GM23248 (cell line): Measurements from ENCODE around the gene SLC25A21. TPM values are rescaled to one million over a fixed set of nuclear protein-coding genes. Genes with fewer than 3 reads are reported as not detected.

ENCODE experiments used
- DNase-seq: peaks from one replicate; pipeline ENCODE4 v3.0.0-alpha.2; 2015
- H2AFZ ChIP-seq: fragments of 200-600 bp; sonication (generic); 2 replicates; pipeline ENCODE4 v1.6.1; 2016; ENCODE audit warnings: antibody characterized with exemption
- H3F3A ChIP-seq: fragments of 200-600 bp; sonication (generic); 2 replicates; pipeline ENCODE4 v1.6.1; 2016; ENCODE audit warnings: mild to moderate bottlenecking, antibody characterized with exemption, mixed run types; ENCODE audit not compliant: insufficient read depth
- H3K27ac ChIP-seq: fragments of 200-600 bp; sonication (generic); 2 replicates; pipeline ENCODE4 v1.5.1; 2016; ENCODE audit warnings: mild to moderate bottlenecking
- H3K27me3 ChIP-seq: fragments of 200-600 bp; sonication (generic); replicated peaks from 2 replicates; pipeline ENCODE4 v1.6.1; 2016; ENCODE audit warnings: mild to moderate bottlenecking; ENCODE audit not compliant: insufficient read depth
- H3K36me3 ChIP-seq: fragments of 200-600 bp; sonication (generic); 2 replicates; pipeline ENCODE4 v1.6.1; 2016; ENCODE audit warnings: low read depth, mild to moderate bottlenecking
- H3K4me1 ChIP-seq: fragments of 200-600 bp; sonication (generic); 2 replicates; pipeline ENCODE4 v1.6.1; 2016; ENCODE audit warnings: mild to moderate bottlenecking; ENCODE audit not compliant: insufficient read depth
- H3K4me2 ChIP-seq: fragments of 200-600 bp; sonication (generic); one replicate; pipeline ENCODE4 v1.6.1; 2016; ENCODE audit warnings: mild to moderate bottlenecking; ENCODE audit not compliant: unreplicated experiment
- H3K4me3 ChIP-seq: fragments of 200-600 bp; sonication (generic); 2 replicates; pipeline ENCODE4 v1.5.1; 2016; ENCODE audit warnings: mild to moderate bottlenecking
- H3K79me2 ChIP-seq: fragments of 200-600 bp; sonication (generic); 2 replicates; pipeline ENCODE4 v1.6.1; 2016; ENCODE audit warnings: mild to moderate bottlenecking; ENCODE audit not compliant: insufficient read depth
- H3K9ac ChIP-seq: fragments of 200-600 bp; sonication (generic); 2 replicates; pipeline ENCODE4 v1.6.1; 2016; ENCODE audit warnings: mild to moderate bottlenecking
- H3K9me2 ChIP-seq: fragments of 200-600 bp; sonication (generic); 2 replicates; pipeline ENCODE4 v1.6.1; 2016; ENCODE audit warnings: mixed run types, mild to moderate bottlenecking, moderate library complexity; ENCODE audit not compliant: insufficient read depth
- H3K9me3 ChIP-seq: fragments of 200-600 bp; sonication (generic); one replicate; pipeline ENCODE4 v1.6.1; 2017; ENCODE audit warnings: low read depth
- H4K20me1 ChIP-seq: fragments of 200-600 bp; sonication (generic); 2 replicates; pipeline ENCODE4 v1.6.0; 2016; ENCODE audit not compliant: insufficient read depth
- EZH2 ChIP-seq: fragments of 200-600 bp; sonication (generic); IDR thresholded peaks from 2 replicates; pipeline ENCODE4 v1.6.1; 2018; ENCODE audit warnings: antibody characterized with exemption, mild to moderate bottlenecking; ENCODE audit not compliant: insufficient read depth, poor library complexity, severe bottlenecking
- EZH2phosphoT487 ChIP-seq: fragments of 200-600 bp; sonication (generic); IDR thresholded peaks from 2 replicates; pipeline ENCODE4 v1.6.1; 2018; ENCODE audit warnings: antibody characterized with exemption, moderate library complexity, mild to moderate bottlenecking, low read depth; ENCODE audit not compliant: insufficient read depth
- WGBS, 2 experiments: methylation state at CpG; one replicate each; pipeline ENCODE4 v1.1.6; 2015 to 2017; ENCODE audit warnings: low lambda C conversion rate in 2 of 2, low coverage in 1 of 2; ENCODE audit errors: missing lambda C conversion rate in 2 of 2; 5-methylcytosine and 5-hydroxymethylcytosine counted together
- in situ Hi-C: fragments of 300-500 bp; cut with MboI; formaldehyde crosslinking; loops from 2 replicates; pipeline ENCODE4 v1.15.0; 2020
- polyA plus RNA-seq: library from polyadenylated mRNA; unstranded; fragments of >200 nt; fragmentation: Nextera tagmentation; extraction: Ambion mirVana; gene quantifications from 2 replicates; pipeline ENCODE4 v1.2.1, GENCODE V29; 2016
- total RNA-seq: library from RNA; depleted of rRNA; stranded (reverse); fragments of >200 nt; shearing (Covaris generic); gene quantifications from 2 replicates; pipeline ENCODE4 v1.2.3, GENCODE V29; 2014

The SLC25A21 gene
- total and polyA plus RNA-seq, 2 experiments from 2014 or later = 0.26 TPM; not detected in 1

DNA sequence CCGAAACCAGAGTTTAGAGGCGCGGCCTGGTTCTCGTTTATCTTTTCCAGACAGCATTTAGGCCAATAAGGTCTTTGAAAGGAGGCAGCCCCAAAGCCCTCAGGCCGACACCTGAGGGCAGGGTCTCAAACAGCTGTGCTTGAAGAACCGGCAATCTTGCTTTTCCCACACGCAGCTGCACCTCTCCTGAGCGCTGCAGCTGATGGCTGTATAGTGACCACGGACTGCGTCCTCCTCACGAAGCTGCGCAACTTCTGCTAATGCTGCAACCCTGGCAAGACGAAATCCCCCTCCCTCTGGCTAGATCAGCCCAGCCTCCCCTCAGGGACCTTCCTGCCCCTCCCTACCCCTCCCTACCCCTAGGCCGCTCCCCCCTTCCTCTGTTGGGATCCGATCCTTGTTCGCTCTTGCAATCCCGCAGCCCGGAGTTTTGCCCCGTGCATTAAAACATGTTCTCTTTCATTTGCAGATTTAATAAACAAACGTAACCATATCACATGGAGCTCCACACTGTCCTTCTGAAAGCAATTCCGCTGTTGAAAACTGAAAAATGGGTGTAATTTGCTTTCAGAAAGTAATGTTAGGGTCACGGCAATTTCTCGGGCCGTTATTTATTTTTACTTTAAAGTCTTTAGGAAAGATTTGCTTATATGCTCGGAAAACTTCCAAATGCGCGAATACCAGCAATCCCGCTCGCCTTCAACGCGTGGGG lies 515.6 kb downstream of the SLC25A21 start:
- H2AFZ ChIP-seq = no peak overlapping the region
- peak overlapping the region; percentile 13 for H3K4me2 ChIP-seq

DNA sequence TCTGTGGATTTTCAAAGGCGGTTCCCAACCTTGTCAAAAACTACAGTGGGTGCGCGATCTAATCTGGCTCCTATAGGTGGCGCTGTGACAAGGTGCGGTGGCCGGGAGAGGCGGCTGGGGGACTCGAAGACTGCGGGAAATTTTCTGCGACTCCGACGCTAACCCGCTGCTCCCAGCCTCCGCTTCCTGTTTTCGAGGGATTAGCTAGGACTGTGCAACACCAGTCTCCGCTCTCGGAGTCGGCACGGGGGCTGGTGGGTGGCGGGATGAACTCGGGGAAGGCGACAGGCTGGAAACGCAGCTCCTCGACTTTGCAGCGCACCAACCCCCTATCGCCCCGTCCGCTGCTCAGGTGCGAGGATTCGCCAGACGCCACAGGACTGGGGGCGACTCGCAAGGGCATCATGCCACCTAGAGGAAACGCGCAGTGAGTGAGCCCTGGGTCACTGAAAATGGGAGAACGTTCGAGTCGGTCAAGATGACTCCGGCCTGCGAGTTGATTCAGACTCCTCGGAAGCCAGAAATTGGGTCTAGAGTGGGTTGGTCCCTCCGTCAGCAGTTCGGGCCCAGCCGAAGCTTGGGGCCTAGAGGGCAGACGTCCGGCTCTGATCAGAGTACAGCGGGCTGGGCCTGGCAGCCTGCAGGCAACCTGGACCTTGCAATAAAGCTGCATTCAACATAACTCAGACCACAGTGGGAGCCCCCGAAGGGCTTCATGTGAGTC lies 516.3 kb downstream of the SLC25A21 start:
- Histone ChIP-seq H4K20me1 (no peaks in the 10 kb centered on the region), H3K79me2 (no peaks in the 10 kb centered on the region), H3K27me3 (peaks cover 99% of the 10 kb centered on the region), H3K4me3 (no peak overlapping the region), H3K4me2 (no peak overlapping the region), H3K9me2 (no peaks in the 10 kb centered on the region), H3F3A (no peaks in the 10 kb centered on the region), H2AFZ (no peak overlapping the region), H3K9ac (no peak overlapping the region), H3K27ac (no peak overlapping the region), H3K36me3 (no peaks in the 10 kb centered on the region), H3K4me1 (no peaks in the 10 kb centered on the region), H3K9me3 (no peaks in the 10 kb centered on the region)
- TF ChIP-seq EZH2 = peak; percentile 18
- TF ChIP-seq EZH2phosphoT487 = no peak
- 12 to 17% methylated on average over 38 to 43 of the region's 48 CpGs for WGBS, 2 experiments
- DNase-seq = peak; percentile 42
- in situ Hi-C loops = loop anchor here (10.0 to 25.0 kb wide), 2 partner anchors 281 to 489 kb away; no protein-coding TSS in a partner anchor

More for the DNA sequence above, 515.6 kb downstream of the SLC25A21 start:
- no peak overlapping the region for H3K27ac ChIP-seq
- H3K27me3 ChIP-seq = peaks cover 92% of the 10 kb centered on the region
- no peaks in the 10 kb centered on the region for H3K9me2 ChIP-seq
- no peaks in the 10 kb centered on the region for H3K4me1 ChIP-seq
- WGBS, 2 experiments = 24 to 25% methylated on average over 25 to 31 of the region's 31 CpGs
- no peaks in the 10 kb centered on the region for H3K79me2 ChIP-seq
- no peaks in the 10 kb centered on the region for H3K9me3 ChIP-seq
- no peaks in the 10 kb centered on the region for H3K36me3 ChIP-seq
- TF ChIP-seq EZH2phosphoT487 = no peak; the same call in 1 of the 2 replicates
- TF ChIP-seq EZH2 = peak; percentile 99
- H4K20me1 ChIP-seq = no peaks in the 10 kb centered on the region
- H3K4me3 ChIP-seq = peak overlapping the region; percentile 50
- DNase-seq = peak; percentile 7
- in situ Hi-C loops = loop anchor here (10.0 to 25.0 kb wide), 2 partner anchors 280 to 488 kb away; no protein-coding TSS in a partner anchor
- no peaks in the 10 kb centered on the region for H3F3A ChIP-seq
- H3K9ac ChIP-seq = no peak overlapping the region

DNA sequence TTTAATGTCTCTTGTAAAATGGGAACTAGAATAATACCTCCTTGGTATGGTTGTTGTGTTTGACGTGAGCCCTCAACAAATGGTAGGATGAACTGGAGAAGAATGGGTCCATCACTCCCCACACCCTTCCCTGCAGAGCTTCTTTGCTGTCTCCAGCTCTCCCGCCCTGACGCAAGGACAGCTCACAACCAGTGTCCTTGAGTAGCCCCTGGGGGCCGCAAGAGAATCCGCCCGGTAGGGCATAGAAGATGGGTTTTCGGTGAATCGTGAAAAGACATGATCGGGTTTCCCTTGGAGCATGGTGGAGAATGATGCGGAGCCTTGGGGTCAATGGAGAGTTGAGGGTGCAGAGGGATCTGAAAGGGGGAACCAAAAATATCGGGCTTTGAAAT lies 516.8 kb downstream of the SLC25A21 start:
- H4K20me1 ChIP-seq = no peaks in the 10 kb centered on the region
- H3K79me2 ChIP-seq = no peaks in the 10 kb centered on the region
- H3K9ac ChIP-seq = no peak overlapping the region
- TF ChIP-seq EZH2 (peak; percentile 62), EZH2phosphoT487 (no peak)
- H3K4me2 ChIP-seq = no peak overlapping the region
- WGBS, 2 experiments = 11 to 14% methylated on average over 11 of the region's 11 CpGs
- no peaks in the 10 kb centered on the region for H3K9me3 ChIP-seq
- no peaks in the 10 kb centered on the region for H3K36me3 ChIP-seq
- no peak overlapping the region for H3K27ac ChIP-seq
- no peaks in the 10 kb centered on the region for H3K9me2 ChIP-seq
- H3F3A ChIP-seq = no peaks in the 10 kb centered on the region
- H2AFZ ChIP-seq = no peak overlapping the region
- H3K4me1 ChIP-seq = no peaks in the 10 kb centered on the region
- no peak overlapping the region for H3K4me3 ChIP-seq
- in situ Hi-C loops = loop anchor here (10.0 to 25.0 kb wide), 2 partner anchors 282 to 489 kb away; no protein-coding TSS in a partner anchor
- no peak for DNase-seq
- H3K27me3 ChIP-seq = peaks cover 100% of the 10 kb centered on the region

- Histone ChIP-seq H3K9ac (no peak overlapping the region), H3K4me1 (no peaks in the 10 kb centered on the region), H3K9me2 (no peaks in the 10 kb centered on the region), H3K4me3 (no peak overlapping the region), H3K27me3 (peaks cover 100% of the 10 kb centered on the region), H3K27ac (no peak overlapping the region), H3F3A (no peaks in the 10 kb centered on the region), H3K79me2 (no peaks in the 10 kb centered on the region), H3K36me3 (no peaks in the 10 kb centered on the region), H2AFZ (no peak overlapping the region), H4K20me1 (no peaks in the 10 kb centered on the region), H3K4me2 (no peak overlapping the region), H3K9me3 (no peaks in the 10 kb centered on the region)
- 15 to 17% methylated on average over 34 of the region's 34 CpGs for WGBS, 2 experiments
- DNase-seq = no peak
- peak; percentile 20 for TF ChIP-seq EZH2
- no peak for TF ChIP-seq EZH2phosphoT487
- in situ Hi-C loops = loop anchor here (10.0 to 25.0 kb wide), 2 partner anchors 282 to 490 kb away; no protein-coding TSS in a partner anchor
These were observed 517.5 kb downstream of the SLC25A21 start for GRCh38 chr14:36654794-36655381.
